Activated T-helper 1 cell treated with anti-CD3 and anti-CD28 coated beads, Interleukin-12 subunit alpha, Interleukin-12 subunit beta, Interleukin-2, Interleukin-4 antibody, amounts not matched to agents 30 ng/mL and 10 ng/mL and 1 ng/mL, durations not matched to agents 14 hours and 24 hours and 36 hours (primary cell): Measurements from ENCODE around the gene SDR42E1. TPM values are rescaled to one million over a fixed set of nuclear protein-coding genes. Genes with fewer than 3 reads are reported as not detected.
"Not testable (repeated sequence)": the region's sequence is repeated elsewhere in the genome, so short reads cannot be mapped to it uniquely, and the experiment has no call there.

Source experiments
- DNase-seq: peaks from one replicate; pipeline ENCODE4 v3.0.0; 2021; ENCODE audit warnings: low spot score
- H3K27ac Mint-ChIP-seq: one replicate; pipeline ENCODE4 v1.8.0; 2021; ENCODE audit warnings: mild to moderate bottlenecking, mixed read lengths
- H3K27me3 Mint-ChIP-seq: one replicate; pipeline ENCODE4 v1.8.0; 2022; ENCODE audit warnings: mild to moderate bottlenecking, moderate library complexity, mixed read lengths; ENCODE audit not compliant: insufficient read depth
- H3K36me3 Mint-ChIP-seq: one replicate; pipeline ENCODE4 v1.8.0; 2021; ENCODE audit warnings: low read depth, mixed read lengths
- H3K4me1 Mint-ChIP-seq: one replicate; pipeline ENCODE4 v1.8.0; 2021; ENCODE audit warnings: low read depth, mixed read lengths
- H3K4me3 Mint-ChIP-seq: one replicate; pipeline ENCODE4 v1.8.0; 2021; ENCODE audit warnings: mild to moderate bottlenecking, moderate library complexity, mixed read lengths
- H3K9me3 Mint-ChIP-seq: one replicate; pipeline ENCODE4 v1.8.0; 2021; ENCODE audit warnings: mixed read lengths
- intact Hi-C: fragments of 100-400 bp; cut with micrococcal nuclease; formaldehyde crosslinking; loops from one replicate; pipeline ENCODE4 v1.15.1; 2024
- total RNA-seq: library from RNA; stranded (reverse); gene quantifications from 2 replicates; pipeline ENCODE4 v1.2.3, GENCODE V29; 2022

SDR42E1 gene
- total RNA-seq, 1 donor from 2014 or later, result 5.7 TPM

GRCh38 chr16:82009789-82010188 is 1.5 kb downstream of the SDR42E1 start:
- peak overlapping the region; percentile 45 for H3K4me3 Mint-ChIP-seq
- intact Hi-C loops, result loop anchor here (2.0 kb wide), 2 partner anchors 73 to 161 kb away; partner anchors contain the start of gene MPHOSPH6
- H3K9me3 Mint-ChIP-seq, result peaks cover 15% of the 10 kb centered on the region
- H3K4me1 Mint-ChIP-seq, result peaks cover 16% of the 10 kb centered on the region
- not testable (repeated sequence) for H3K27ac Mint-ChIP-seq, H3K27me3 Mint-ChIP-seq, DNase-seq
- H3K36me3 Mint-ChIP-seq, result peaks cover 11% of the 10 kb centered on the region

GRCh38 chr16:82008957-82009592 is 2.2 kb downstream of the SDR42E1 start:
- peak overlapping the region; percentile 45 for H3K4me3 Mint-ChIP-seq
- H3K27ac Mint-ChIP-seq, result no peak overlapping the region
- H3K36me3 Mint-ChIP-seq, result peaks cover 11% of the 10 kb centered on the region
- no peak for DNase-seq
- H3K9me3 Mint-ChIP-seq, result peaks cover 15% of the 10 kb centered on the region
- peaks cover 16% of the 10 kb centered on the region for H3K4me1 Mint-ChIP-seq
- H3K27me3 Mint-ChIP-seq, result peaks cover 5% of the 10 kb centered on the region
- intact Hi-C loops, result no loop called here

GRCh38 chr16:82007189-82007588 is 4.1 kb downstream of the SDR42E1 start:
- Mint-ChIP-seq H3K36me3 (peaks cover 15% of the 10 kb centered on the region), H3K4me3 (no peak overlapping the region), H3K4me1 (peaks cover 16% of the 10 kb centered on the region), H3K9me3 (peaks cover 15% of the 10 kb centered on the region), H3K27me3 (peaks cover under 1% of the 10 kb centered on the region), H3K27ac (no peak overlapping the region)
- DNase-seq, result no peak
- intact Hi-C loops, result no loop called here

- Mint-ChIP-seq H3K4me1 (peaks cover 8% of the 10 kb centered on the region), H3K27ac (no peak overlapping the region), H3K4me3 (no peak overlapping the region), H3K27me3 (no peaks in the 10 kb centered on the region), H3K36me3 (peaks cover 18% of the 10 kb centered on the region), H3K9me3 (peaks cover 15% of the 10 kb centered on the region)
- intact Hi-C loops, result no loop called here
- no peak for DNase-seq
Measured at GRCh38 chr16:82006036-82006435, 5.2 kb downstream of the SDR42E1 start.

- Mint-ChIP-seq H3K27me3 (no peaks in the 10 kb centered on the region), H3K4me1 (no peaks in the 10 kb centered on the region), H3K36me3 (peaks cover 18% of the 10 kb centered on the region), H3K9me3 (peaks cover 15% of the 10 kb centered on the region), H3K4me3 (no peak overlapping the region), H3K27ac (no peak overlapping the region)
- no peak for DNase-seq
- intact Hi-C loops, result no loop called here
Measured at GRCh38 chr16:82005027-82005830, 6.0 kb downstream of the SDR42E1 start.

GRCh38 chr16:82004601-82005000 is 6.7 kb downstream of the SDR42E1 start:
- H3K27ac Mint-ChIP-seq, result no peak overlapping the region
- peaks cover 14% of the 10 kb centered on the region for H3K9me3 Mint-ChIP-seq
- DNase-seq, result no peak
- peaks cover 17% of the 10 kb centered on the region for H3K36me3 Mint-ChIP-seq
- intact Hi-C loops, result no loop called here
- no peaks in the 10 kb centered on the region for H3K4me1 Mint-ChIP-seq
- no peak overlapping the region for H3K4me3 Mint-ChIP-seq
- H3K27me3 Mint-ChIP-seq, result no peaks in the 10 kb centered on the region

- DNase-seq, result no peak
- intact Hi-C loops, result no loop called here
- H3K27me3 Mint-ChIP-seq, result no peaks in the 10 kb centered on the region
- no peak overlapping the region for H3K4me3 Mint-ChIP-seq
- H3K36me3 Mint-ChIP-seq, result peaks cover 14% of the 10 kb centered on the region
- H3K4me1 Mint-ChIP-seq, result no peaks in the 10 kb centered on the region
- peaks cover under 1% of the 10 kb centered on the region for H3K9me3 Mint-ChIP-seq
- H3K27ac Mint-ChIP-seq, result no peak overlapping the region
Measured at GRCh38 chr16:82002831-82003230, 8.4 kb downstream of the SDR42E1 start.

- Mint-ChIP-seq H3K4me3 (no peak overlapping the region), H3K9me3 (no peaks in the 10 kb centered on the region), H3K36me3 (peaks cover 12% of the 10 kb centered on the region), H3K27me3 (no peaks in the 10 kb centered on the region), H3K27ac (no peak overlapping the region), H3K4me1 (no peaks in the 10 kb centered on the region)
- intact Hi-C loops, result no loop called here
- DNase-seq, result no peak
Measured at GRCh38 chr16:81997738-81998137, 13.5 kb downstream of the SDR42E1 start.

- Mint-ChIP-seq H3K9me3 (no peaks in the 10 kb centered on the region), H3K4me3 (no peak overlapping the region), H3K4me1 (no peaks in the 10 kb centered on the region), H3K27ac (no peak overlapping the region), H3K27me3 (no peaks in the 10 kb centered on the region), H3K36me3 (peaks cover 7% of the 10 kb centered on the region)
- DNase-seq, result no peak
- intact Hi-C loops, result no loop called here
Measured at GRCh38 chr16:81996664-81997509, 14.4 kb downstream of the SDR42E1 start.

GRCh38 chr16:81995651-81996050 is 15.6 kb downstream of the SDR42E1 start:
- H3K27ac Mint-ChIP-seq, result no peak overlapping the region

GRCh38 chr16:81994485-81994884 is 16.8 kb downstream of the SDR42E1 start:
- H3K9me3 Mint-ChIP-seq, result no peaks in the 10 kb centered on the region
- no peak overlapping the region for H3K27ac Mint-ChIP-seq
- H3K36me3 Mint-ChIP-seq, result peaks cover 7% of the 10 kb centered on the region
- intact Hi-C loops, result loop anchor here (1.0 kb wide), 1 partner anchor 236 kb away; no protein-coding TSS in a partner anchor
- DNase-seq, result no peak
- H3K4me1 Mint-ChIP-seq, result no peaks in the 10 kb centered on the region
- no peak overlapping the region for H3K4me3 Mint-ChIP-seq
- no peaks in the 10 kb centered on the region for H3K27me3 Mint-ChIP-seq

More at GRCh38 chr16:81995651-81996050, 15.6 kb downstream of the SDR42E1 start:
- Mint-ChIP-seq H3K4me1 (no peaks in the 10 kb centered on the region), H3K4me3 (no peak overlapping the region), H3K27me3 (no peaks in the 10 kb centered on the region), H3K36me3 (peaks cover 7% of the 10 kb centered on the region), H3K9me3 (no peaks in the 10 kb centered on the region)
- no peak for DNase-seq
- intact Hi-C loops, result no loop called here

- Mint-ChIP-seq H3K4me1 (no peaks in the 10 kb centered on the region), H3K36me3 (no peaks in the 10 kb centered on the region), H3K27ac (no peak overlapping the region), H3K9me3 (no peaks in the 10 kb centered on the region), H3K4me3 (no peak overlapping the region), H3K27me3 (no peaks in the 10 kb centered on the region)
- no peak for DNase-seq
- intact Hi-C loops, result no loop called here
Measured at GRCh38 chr16:81992859-81993258, 18.4 kb downstream of the SDR42E1 start.
